ENCODE measurements around the gene PRDM10. TPM values are rescaled to one million over a fixed set of nuclear protein-coding genes. Genes with fewer than 3 reads are reported as not detected.

PRDM10 gene, protein sequence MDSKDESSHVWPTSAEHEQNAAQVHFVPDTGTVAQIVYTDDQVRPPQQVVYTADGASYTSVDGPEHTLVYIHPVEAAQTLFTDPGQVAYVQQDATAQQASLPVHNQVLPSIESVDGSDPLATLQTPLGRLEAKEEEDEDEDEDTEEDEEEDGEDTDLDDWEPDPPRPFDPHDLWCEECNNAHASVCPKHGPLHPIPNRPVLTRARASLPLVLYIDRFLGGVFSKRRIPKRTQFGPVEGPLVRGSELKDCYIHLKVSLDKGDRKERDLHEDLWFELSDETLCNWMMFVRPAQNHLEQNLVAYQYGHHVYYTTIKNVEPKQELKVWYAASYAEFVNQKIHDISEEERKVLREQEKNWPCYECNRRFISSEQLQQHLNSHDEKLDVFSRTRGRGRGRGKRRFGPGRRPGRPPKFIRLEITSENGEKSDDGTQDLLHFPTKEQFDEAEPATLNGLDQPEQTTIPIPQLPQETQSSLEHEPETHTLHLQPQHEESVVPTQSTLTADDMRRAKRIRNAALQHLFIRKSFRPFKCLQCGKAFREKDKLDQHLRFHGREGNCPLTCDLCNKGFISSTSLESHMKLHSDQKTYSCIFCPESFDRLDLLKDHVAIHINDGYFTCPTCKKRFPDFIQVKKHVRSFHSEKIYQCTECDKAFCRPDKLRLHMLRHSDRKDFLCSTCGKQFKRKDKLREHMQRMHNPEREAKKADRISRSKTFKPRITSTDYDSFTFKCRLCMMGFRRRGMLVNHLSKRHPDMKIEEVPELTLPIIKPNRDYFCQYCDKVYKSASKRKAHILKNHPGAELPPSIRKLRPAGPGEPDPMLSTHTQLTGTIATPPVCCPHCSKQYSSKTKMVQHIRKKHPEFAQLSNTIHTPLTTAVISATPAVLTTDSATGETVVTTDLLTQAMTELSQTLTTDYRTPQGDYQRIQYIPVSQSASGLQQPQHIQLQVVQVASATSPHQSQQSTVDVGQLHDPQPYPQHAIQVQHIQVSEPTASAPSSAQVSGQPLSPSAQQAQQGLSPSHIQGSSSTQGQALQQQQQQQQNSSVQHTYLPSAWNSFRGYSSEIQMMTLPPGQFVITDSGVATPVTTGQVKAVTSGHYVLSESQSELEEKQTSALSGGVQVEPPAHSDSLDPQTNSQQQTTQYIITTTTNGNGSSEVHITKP
- 2.7 and 7.2 TPM in 2 replicates for total RNA-seq

GRCh38 chr11:130002352-130002845, at the start of gene PRDM10:
TSS of gene PRDM10 (minus strand) at chr11:130002835. CDS start at chr11:129960964, 41,871 bp downstream.

DNA sequence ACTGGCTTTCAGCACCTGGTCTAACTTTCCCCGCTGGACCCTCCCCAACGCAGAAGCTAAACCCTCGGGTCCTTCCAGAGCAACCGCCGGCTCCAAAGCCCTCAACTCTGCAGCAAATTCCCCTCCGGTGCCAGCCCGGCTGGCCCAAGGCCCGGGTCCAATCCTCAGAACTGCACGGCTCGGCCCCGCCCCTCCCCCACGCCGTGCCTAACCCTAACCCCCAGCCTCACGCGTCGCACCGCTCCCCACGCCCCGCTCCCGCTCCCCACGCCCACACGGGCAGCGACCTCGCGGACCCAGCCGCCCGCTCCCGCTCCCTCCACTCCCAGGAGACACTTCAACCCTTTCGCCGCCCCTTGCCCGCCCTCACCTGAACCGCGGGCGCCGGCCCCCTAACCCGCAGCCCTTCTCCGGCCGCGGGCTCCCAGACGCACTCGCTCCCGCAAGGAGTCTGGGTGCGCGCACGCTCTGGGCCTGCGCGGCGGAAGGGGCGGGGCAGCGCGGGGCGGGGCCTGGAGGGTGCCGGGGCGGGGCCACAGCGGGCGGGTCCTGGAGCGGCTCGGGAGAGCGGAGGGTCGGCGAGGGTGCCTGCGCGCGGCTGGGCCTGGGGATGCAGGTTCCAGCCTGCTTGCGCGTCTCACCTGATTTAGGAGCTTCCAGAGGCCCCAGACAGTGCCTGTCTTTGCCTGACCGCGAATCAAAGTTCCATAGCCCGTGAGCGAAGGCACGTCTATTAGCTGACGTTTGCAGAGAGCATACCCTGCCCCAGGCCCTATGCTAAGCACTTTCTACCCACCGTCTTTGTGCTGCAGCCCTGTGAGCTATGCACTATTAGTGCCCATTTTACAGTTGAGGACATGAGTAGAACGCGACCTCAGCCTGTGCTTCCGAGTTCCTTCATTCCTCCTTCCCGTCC, 107.3 kb downstream of the PRDM10 start, which contains the start of gene NFRKB:
Gene NFRKB (minus strand): TSS at position 453 of the 916 bp plus-strand sequence. CDS start 2,729 bp downstream, outside the sequence.

Other genes with a start within 250 kb of the PRDM10 start
- gene TMEM45B, start 187.0 kb downstream of the PRDM10 start, total RNA-seq, result not detected in 2 replicates
- 15.1 and 22.6 TPM in 2 replicates for gene NFRKB, start 107.3 kb downstream of the PRDM10 start, total RNA-seq
- gene APLP2, start 67.1 kb upstream of the PRDM10 start, total RNA-seq, result 407 and 433 TPM in 2 replicates
- not detected in 2 replicates for gene ST14, start 156.9 kb upstream of the PRDM10 start, total RNA-seq

Measured in smooth muscle cell of the umbilical artery (primary cell).